T follicular helper cell (primary cell): ENCODE measurements around the gene TBCA.

Experiments
- DNase-seq: peaks from one replicate; pipeline ENCODE4 v3.0.0-alpha.2; 2020; ENCODE audit warnings: low read depth
- total RNA-seq, 2 experiments: gene quantifications; one replicate each; lab custom pipeline; 2026; lab: John Stamatoyannopoulos, UW

Gene TBCA
- 42.3 to 79.3 reads per million in 2 experiments for total RNA-seq

DNA sequence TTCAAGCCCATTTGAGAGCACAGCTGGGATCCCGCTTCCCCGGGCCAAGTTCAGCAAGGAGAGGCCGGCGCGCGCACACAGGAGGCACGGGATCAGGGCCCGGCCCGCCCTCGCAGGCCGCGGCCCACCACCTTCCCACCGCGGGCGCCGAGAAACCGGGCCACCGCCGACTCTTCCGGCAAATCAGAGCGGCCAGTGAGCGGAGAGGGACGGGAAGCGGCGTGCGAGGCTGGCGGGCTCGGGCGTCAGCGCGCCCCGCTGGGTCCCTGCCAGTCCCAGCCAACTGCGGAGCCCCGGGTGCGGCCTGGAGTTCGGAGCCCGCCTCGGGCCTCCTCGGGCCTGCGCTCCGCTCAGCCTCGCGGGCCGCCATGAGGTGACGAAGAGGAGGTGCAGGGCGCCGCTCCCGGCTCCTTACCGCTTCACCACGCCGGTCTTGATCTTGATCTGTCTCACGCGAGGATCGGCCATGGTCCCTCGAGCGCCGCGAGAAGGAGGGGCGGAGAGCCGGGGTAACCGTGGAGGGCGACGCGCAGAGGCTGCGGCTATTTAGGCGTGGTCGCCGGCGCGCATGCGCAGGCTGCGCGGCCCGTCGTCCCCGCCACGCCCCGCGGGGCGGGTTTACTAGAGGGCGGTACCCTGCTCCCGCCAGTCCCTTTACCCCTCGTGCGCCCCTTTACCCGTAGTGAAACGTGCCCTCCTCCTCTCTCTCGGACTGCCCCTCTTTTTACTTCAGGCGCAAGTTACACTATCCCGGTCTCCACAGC is at the start of gene TBCA:
Gene TBCA (minus strand): TSS at position 550 of the 764 bp plus-strand sequence. CDS start 82 bp downstream, at position 468.
- peak; percentile 84 for DNase-seq

GRCh38 chr5:77824981-77825380 is 48.8 kb upstream of the TBCA start:
- no peak for DNase-seq

DNA sequence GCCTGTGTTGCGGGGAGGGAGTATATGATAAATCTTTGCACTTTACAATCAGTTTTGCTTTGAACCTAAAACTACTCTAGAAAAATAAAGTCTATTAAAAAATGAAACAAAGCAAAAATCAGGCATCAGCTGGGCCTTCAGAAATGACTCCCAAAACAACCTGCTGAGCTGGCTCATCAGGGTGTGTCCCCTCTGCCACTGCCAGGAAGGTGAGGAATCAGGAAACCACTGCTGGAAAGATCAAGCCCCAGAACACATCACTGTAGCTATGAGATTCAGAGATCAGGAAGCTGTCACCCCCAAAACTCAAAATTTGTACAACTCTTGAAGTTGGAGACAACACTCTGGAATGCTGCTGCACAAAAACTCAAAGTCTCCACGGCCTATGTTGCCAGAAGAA is 40.5 kb upstream of the TBCA start:
- no peak for DNase-seq

DNA sequence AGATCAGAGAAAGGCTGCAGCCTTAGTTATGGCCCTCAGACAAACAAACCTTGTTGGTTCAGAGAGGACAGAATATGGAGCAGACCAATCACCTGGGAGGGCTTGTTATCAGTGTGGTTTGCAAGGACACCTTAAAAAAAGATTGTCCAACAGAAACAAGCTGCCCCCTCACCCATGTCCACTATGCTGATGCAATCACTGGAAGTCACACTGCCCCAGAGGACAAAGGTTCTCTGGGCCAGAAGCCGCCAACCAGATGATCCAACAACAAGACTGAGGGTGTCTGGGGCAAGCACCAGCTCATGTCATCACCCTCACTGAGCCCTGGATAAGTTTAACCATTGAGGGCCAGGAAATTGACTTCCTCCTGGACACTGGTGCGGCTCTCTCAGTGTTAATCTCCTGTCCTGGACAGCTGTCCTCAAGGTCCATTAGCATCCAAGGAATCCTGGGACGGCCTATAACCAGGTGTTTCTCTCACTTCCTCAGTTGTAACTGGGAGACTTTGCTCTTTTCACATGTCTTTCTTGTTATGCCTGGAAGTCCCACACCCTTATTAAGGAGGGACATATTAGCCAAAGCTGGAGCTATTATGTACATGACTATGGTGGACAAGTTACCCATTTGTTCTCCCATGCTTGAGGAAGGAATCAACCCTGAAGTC is 36.9 kb upstream of the TBCA start:
- DNase-seq: no peak

- DNase-seq: no peak
These were observed 30.2 kb upstream of the TBCA start for GRCh38 chr5:77806213-77806843.

- DNase-seq: no peak
These were observed 22.3 kb upstream of the TBCA start for GRCh38 chr5:77798456-77798855.

- DNase-seq: no peak
These were observed 21.0 kb upstream of the TBCA start for GRCh38 chr5:77797136-77797535.

DNA sequence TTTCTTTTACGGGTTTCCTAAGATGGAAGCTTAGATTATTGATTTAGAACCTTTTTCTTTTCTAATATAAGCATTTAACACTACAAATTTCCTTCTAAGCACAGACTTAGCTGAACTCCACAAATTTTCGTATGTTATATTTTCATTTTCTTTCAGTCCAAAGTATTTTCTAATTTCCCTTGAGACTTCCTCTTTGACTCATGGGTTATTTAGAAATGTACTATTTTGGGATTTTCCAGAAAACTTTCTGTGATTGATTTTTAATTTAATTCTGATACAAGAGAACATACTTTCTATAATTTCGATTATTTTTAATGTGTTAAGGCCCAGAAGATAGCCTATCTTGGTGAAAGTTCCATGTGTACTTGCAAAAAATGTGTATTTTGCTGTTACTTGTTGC is 19.7 kb upstream of the TBCA start:
- DNase-seq: no peak

- DNase-seq: no peak
These were observed 19.1 kb upstream of the TBCA start for GRCh38 chr5:77795268-77795667.

DNA sequence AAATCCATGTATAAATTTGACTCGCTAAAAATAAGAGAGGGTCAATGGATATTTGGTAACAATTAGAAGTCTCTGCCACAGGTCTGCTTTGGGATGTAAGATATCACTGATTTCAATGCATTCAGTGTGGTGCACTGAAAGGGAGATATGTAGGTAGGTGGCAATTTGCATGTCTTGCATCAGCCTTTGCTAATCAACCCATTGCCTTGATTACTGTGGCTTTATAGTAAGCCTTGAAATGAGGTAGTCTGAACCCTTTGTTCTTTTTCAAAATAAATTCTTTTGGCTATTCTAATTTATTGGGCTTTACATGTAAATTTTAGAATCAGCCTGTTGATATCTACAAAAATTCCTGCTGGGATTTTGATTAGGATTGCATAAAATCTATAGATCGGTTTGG is 15.8 kb upstream of the TBCA start:
- no peak for DNase-seq

GRCh38 chr5:77791356-77791755 is 15.2 kb upstream of the TBCA start:
- no peak for DNase-seq

- DNase-seq: no peak
These were observed 9.1 kb upstream of the TBCA start for GRCh38 chr5:77785229-77785628.

- no peak for DNase-seq
These were observed 8.6 kb upstream of the TBCA start for GRCh38 chr5:77784735-77785134.

DNA sequence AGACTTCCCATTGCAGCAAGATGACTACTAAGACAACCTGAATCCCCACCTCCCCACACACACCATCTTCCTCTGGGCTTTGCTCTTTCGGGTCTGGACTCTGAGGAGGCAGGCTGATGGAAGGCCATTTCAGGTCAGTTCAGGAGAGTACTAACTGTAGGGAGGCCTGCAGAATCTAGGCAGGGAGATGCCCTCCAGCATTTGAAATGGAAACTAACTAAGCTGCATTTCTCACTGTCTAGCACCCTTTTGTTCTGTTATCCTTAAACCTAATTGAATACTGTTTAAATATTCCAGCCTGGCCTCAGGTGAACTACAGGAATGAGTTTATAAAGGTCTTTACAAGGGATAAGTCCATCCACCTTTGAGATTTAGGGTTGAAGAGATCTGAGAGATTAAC is 4.9 kb upstream of the TBCA start:
- no peak for DNase-seq

DNA sequence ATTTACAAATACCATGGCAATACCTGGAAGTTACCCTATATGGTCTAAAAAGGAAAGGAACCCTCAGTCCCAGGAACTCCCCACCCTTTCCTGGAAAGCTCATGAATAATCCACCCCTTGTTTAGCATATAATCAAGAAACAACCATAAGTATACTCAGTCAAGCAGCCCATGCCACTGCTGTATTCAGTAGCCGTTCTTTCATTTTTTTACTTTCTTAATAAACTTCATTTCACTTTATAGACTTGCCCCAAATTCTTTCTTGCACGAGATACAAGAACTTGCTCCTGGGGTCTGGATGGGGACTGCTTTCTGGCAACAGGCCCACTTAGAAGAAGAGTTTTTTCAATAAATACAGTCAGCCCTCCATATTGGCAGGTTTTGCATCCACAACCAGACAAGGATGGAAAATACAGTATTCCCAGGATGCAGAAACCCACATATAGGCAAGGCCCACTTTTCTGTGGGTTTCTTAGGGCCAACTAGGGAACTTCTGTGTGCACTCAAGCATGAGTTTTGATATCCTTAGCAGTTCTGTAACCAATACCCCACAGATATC is 2.8 kb upstream of the TBCA start:
- no peak for DNase-seq

GRCh38 chr5:77778398-77778797 is 2.3 kb upstream of the TBCA start:
- no peak for DNase-seq

DNA sequence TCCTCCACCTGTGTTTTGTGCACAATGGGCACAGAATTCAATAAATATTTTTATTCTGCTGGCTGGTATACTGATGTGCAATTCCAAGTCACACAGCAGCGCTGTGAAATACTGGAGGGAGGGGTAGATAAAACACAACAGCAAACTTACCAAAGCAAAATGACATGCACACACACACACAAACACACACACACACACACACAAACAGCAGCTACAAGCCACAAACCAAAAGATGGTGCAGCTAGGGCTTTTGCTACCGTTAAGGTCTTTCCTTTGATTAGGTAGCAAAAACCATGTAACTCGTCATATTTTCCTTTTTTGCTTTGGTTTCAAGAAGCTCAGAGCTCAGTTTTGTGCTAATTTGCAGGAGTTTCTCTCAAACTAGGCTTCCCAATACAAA is 1.8 kb upstream of the TBCA start:
- no peak for DNase-seq

DNA sequence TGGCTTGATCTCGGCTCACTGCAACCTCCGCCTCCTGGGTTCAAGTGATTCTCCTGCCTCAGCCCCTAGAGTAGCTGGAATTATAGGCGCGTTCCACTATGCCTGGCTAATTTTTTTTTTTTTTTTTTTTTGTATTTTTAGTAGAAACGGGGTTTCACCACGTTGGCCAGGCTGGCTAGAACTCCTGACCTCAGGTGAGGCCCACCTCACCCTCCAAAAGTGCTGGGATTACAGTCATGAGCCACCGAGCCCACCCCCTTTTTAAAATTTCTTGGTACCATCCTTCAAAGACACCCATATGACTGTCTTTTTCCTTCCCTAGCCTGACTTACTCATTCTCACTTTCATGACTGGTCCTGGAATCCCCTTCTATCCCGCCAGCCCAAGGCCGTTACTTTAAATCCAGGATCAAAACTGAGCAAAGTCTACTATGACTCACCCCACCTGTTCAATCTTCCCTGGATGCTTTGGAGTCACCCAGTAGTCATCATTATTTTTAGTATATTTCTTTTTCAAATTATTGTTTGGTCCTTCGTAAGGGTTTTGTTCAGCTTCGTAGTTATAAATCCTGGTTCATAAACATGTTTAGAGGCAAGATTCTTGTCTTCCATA is 1.2 kb upstream of the TBCA start:
- DNase-seq: no peak

GRCh38 chr5:77776554-77777206 is 541 bp upstream of the TBCA start:
- DNase-seq: no peak

GRCh38 chr5:77774981-77775789 is 954 bp downstream of the TBCA start:
- DNase-seq: no peak

- DNase-seq: no peak
These were observed 2.3 kb downstream of the TBCA start for GRCh38 chr5:77773734-77774280.
